SK-N-SH (cell line): Measurements from ENCODE around the gene TTC3.

Experiments used
- CTCF ChIP-seq: fragments of 200-600 bp; sonication (generic); IDR thresholded peaks from 2 replicates; pipeline ENCODE4 v1.6.1; 2017; ENCODE audit warnings: antibody characterized with exemption, mild to moderate bottlenecking, moderate library complexity
- EP300 ChIP-seq, 2 experiments: IDR thresholded peaks; 2 replicates each; pipeline versions ENCODE4 v1.4.0 to v1.6.1; 2012; ENCODE audit warnings: borderline replicate concordance in 1 of 2, low read depth in 1 of 2, low read length in 1 of 2
- EZH2phosphoT487 ChIP-seq: fragments of 200-600 bp; sonication (generic); IDR thresholded peaks from 2 replicates; pipeline ENCODE4 v1.6.1; 2017; ENCODE audit warnings: low read depth, mixed run types, mild to moderate bottlenecking, antibody characterized with exemption, moderate library complexity, borderline replicate concordance
- FOXM1 ChIP-seq: IDR thresholded peaks from 2 replicates; pipeline ENCODE4 v1.4.0; 2012; ENCODE audit warnings: low read depth, mild to moderate bottlenecking
- MAX ChIP-seq: IDR thresholded peaks from 2 replicates; pipeline ENCODE4 v1.4.0; 2012; ENCODE audit warnings: low read depth
- NRF1 ChIP-seq: IDR thresholded peaks from 2 replicates; pipeline ENCODE4 v1.6.1; 2012; ENCODE audit warnings: low read depth, mild to moderate bottlenecking, low read length
- RAD21 ChIP-seq: IDR thresholded peaks from 2 replicates; pipeline ENCODE4 v1.6.1; 2012; ENCODE audit warnings: mild to moderate bottlenecking, low read length
- RCOR1 ChIP-seq: fragments of 150-350 bp; IDR thresholded peaks from 2 replicates; pipeline ENCODE4 v1.6.1; 2017; ENCODE audit warnings: antibody characterized with exemption, low read length
- SIN3A ChIP-seq: IDR thresholded peaks from 2 replicates; pipeline ENCODE4 v1.6.1; 2012; ENCODE audit warnings: low read depth, mild to moderate bottlenecking, low read length, moderate library complexity, borderline replicate concordance
- SMC3 ChIP-seq: IDR thresholded peaks from 2 replicates; pipeline ENCODE4 v1.6.1; 2012; ENCODE audit warnings: low read depth, low read length, improper control_type of control experiment
- USF1 ChIP-seq: IDR thresholded peaks from 2 replicates; pipeline ENCODE4 v1.4.0; 2012; ENCODE audit warnings: low read depth, borderline replicate concordance
- ZBTB33 ChIP-seq: IDR thresholded peaks from 2 replicates; pipeline ENCODE4 v1.4.0; 2012; ENCODE audit warnings: low read depth, borderline replicate concordance

GRCh38 chr21:37044643-37045042, 28.4 kb upstream of the TTC3 start:
- TF ChIP-seq CTCF (no peak), ZBTB33 (no peak), SIN3A (no peak), NRF1 (no peak), MAX (no peak), FOXM1 (no peak), SMC3 (no peak), EP300 (IDR thresholded peaks at IDR 0.05; ENCODE audit: borderline replicate concordance in 1 of 2, low read depth in 1 of 2, low read length in 1 of 2) (no peak), RCOR1 (no peak), RAD21 (no peak), EZH2phosphoT487 (no peak), USF1 (no peak)
